Heart right ventricle (tissue), 16 donors: ENCODE data around the gene MST1R. TPM values are rescaled to one million over a fixed set of nuclear protein-coding genes. Genes with fewer than 3 reads are reported as not detected.

Experiments used
- ATAC-seq, 8 donors: fragments of 200-7000 bp; cut with Tn5 transposase; one replicate each; pipeline ENCODE4 v1.9.1; 2020; ENCODE audit warnings: mild to moderate bottlenecking in 8 of 8, moderate library complexity in 8 of 8, moderate number of reproducible peaks in 1 of 8
- DNase-seq, 2 donors: peaks; one replicate each; pipeline ENCODE4 v3.0.0-alpha.2; 2020
- H3K27ac ChIP-seq, 10 donors: fragments of 200-600 bp; sonication (generic) in 2 of 10; one replicate each; pipeline versions ENCODE4 v1.5.0 to v1.8.0; 2020 to 2022; ENCODE audit warnings: mild to moderate bottlenecking in 3 of 10
- H3K27me3 ChIP-seq, 7 donors: fragments of 200-600 bp; one replicate each; pipeline ENCODE4 v1.8.0; 2021 to 2022; ENCODE audit warnings: mild to moderate bottlenecking in 2 of 7
- H3K36me3 ChIP-seq, 9 donors: fragments of 200-600 bp; sonication (generic) in 1 of 9; one replicate each; pipeline versions ENCODE4 v1.5.0 to v1.8.0; 2020 to 2022; ENCODE audit warnings: mild to moderate bottlenecking in 2 of 9
- H3K4me1 ChIP-seq, 9 donors: fragments of 200-600 bp; sonication (generic) in 1 of 9; one replicate each; pipeline versions ENCODE4 v1.5.0 to v1.8.0; 2020 to 2022; ENCODE audit warnings: mild to moderate bottlenecking in 4 of 9
- H3K4me3 ChIP-seq, 10 donors: fragments of 200-600 bp; sonication (generic) in 2 of 10; one replicate each; pipeline versions ENCODE4 v1.5.0 to v1.8.0; 2020 to 2022; ENCODE audit warnings: mild to moderate bottlenecking in 7 of 10, moderate library complexity in 2 of 10
- H3K9me3 ChIP-seq, 11 donors: fragments of 200-600 bp in 10 of 11; sonication (generic) in 2 of 11; one replicate each; pipeline versions ENCODE4 v1.5.0 to v1.8.0; 2013 to 2022; ENCODE audit warnings: mild to moderate bottlenecking in 2 of 11, control low read depth in 1 of 11, moderate library complexity in 1 of 11
- CTCF ChIP-seq, 9 donors: fragments of 200-600 bp; sonication (generic) in 2 of 9; IDR thresholded peaks; one replicate each; pipeline versions ENCODE4 v1.5.0 to v1.8.0; 2021 to 2022; ENCODE audit warnings: antibody characterized with exemption in 9 of 9, mild to moderate bottlenecking in 5 of 9, moderate library complexity in 1 of 9
- WGBS, 2 donors: extraction: QIAGEN DNeasy Blood & Tissue Kit; methylation state at CpG; one replicate each; pipeline ENCODE4 v1.1.7; 2013; ENCODE audit warnings: inconsistent platforms in 1 of 2; 5-methylcytosine and 5-hydroxymethylcytosine counted together
- intact Hi-C, 10 donors: fragments of 100-400 bp; cut with DNase I; formaldehyde crosslinking; loops; one replicate each; pipeline versions ENCODE4 v1.11.1 to v1.14.2; 2022
- polyA plus RNA-seq, 2 donors: library from polyadenylated mRNA; stranded (reverse); fragments of 200-250 nt; gene quantifications; one replicate each; pipeline ENCODE4 v1.2.3, GENCODE V29; 2013
- total RNA-seq, 10 donors: library from RNA; stranded (reverse); fragmentation: NEBNext Ultra II Directional in 3 of 10; extraction: Animal tissue kit (Norgen Biotek cat#: 25700) in 3 of 10; gene quantifications; one replicate each; pipeline versions ENCODE4 v1.2.1 to v1.2.4, GENCODE V29; 2021 to 2023
- donor health status: Arrhythmogenic right ventricular cardiomyopathy.
- donor health status: ischemic (EF 13 %, LVEDD 7.1; RV severe dilation, severe dysfunction).
- donor health status: healthy with polysubstance abuse.
- donor health status: DM: no; HTN: yes; CAD: no.
- donor health status: DM: no; HTN: no; CAD: no.
- donor health status: ischemic (EF 25% LVEDD 6.9; RV normal size, moderate dysfunction).
- donor health status: ischemic (EF 25% LVEDD 5.7; RV mildly dilated, moderate dysfunction).
- donor health status: healthy.
- donor health status: DM: yes; HTN: yes; CAD: no.
- donor health status: Ischemic cardiomyopathy.
- donor health status: ischemic (EF 35%, LVEDD 5.7; RV mildly dilated, moderate dysfunction).
- donor health status: nonischemic (EF 11% LVEDD 7.7; RV severe dilation, severe dysfunction).
- donor health status: DM: yes; HTN: yes; CAD: no.
- donor health status: PGD.
- donor health status: ischemic (EF 29% LVEDD 5.4; RV normal size, mild dysfunction).
- donor health status: nonischemic (EF 23%, LVEDD 6.1; RV moderate dilation, normal function).

The MST1R gene
- total and polyA plus RNA-seq, 12 donors, result 0.53 to 7.1 (median 1.7) TPM

GRCh38 chr3:49869525-49870126, 34.0 kb downstream of the MST1R start, which contains the start of gene CAMKV:
Gene CAMKV (minus strand): TSS chr3:49869906. CDS start chr3:49862388, 7,518 bp downstream.
- Histone ChIP-seq H3K27me3 (peaks cover 10 to 58% (median 41%) of the 10 kb centered on the region in 7 donors), H3K9me3 (no peaks in the 10 kb centered on the region), H3K27ac (no peak within 1 kb of the TSS), H3K36me3 (no peaks in the 10 kb centered on the region), H3K4me3 (peak within 1 kb of the TSS in 8 of 10 donors; percentile 21 to 48 (median 40)), H3K4me1 (peaks cover 3 to 16% (median 12%) of the 10 kb centered on the region in 9 donors)
- DNase-seq, result no peak
- 1% methylated on average over 59 of the region's 59 CpGs for WGBS, 2 donors
- no peak for TF ChIP-seq CTCF (IDR thresholded peaks at IDR 0.05)
- intact Hi-C loops, result no loop called here
- ATAC-seq, result no peak

- intact Hi-C loops, result no loop called here
- H3K4me3 ChIP-seq, result peak overlapping the region in 8 of 10 donors; percentile 21 to 48 (median 40)
- H3K4me1 ChIP-seq, result peaks cover 3 to 16% (median 12%) of the 10 kb centered on the region in 9 donors
- no peak for ATAC-seq
- no peak for TF ChIP-seq CTCF (IDR thresholded peaks at IDR 0.05)
- 3 to 4% methylated on average over 23 of the region's 23 CpGs for WGBS, 2 donors
- H3K36me3 ChIP-seq, result no peaks in the 10 kb centered on the region
- no peak overlapping the region for H3K27ac ChIP-seq
- no peak for DNase-seq
- peaks cover 10 to 60% (median 41%) of the 10 kb centered on the region in 7 donors for H3K27me3 ChIP-seq
- no peaks in the 10 kb centered on the region for H3K9me3 ChIP-seq
These were observed 34.7 kb downstream of the MST1R start for GRCh38 chr3:49868862-49869466.

- TF ChIP-seq CTCF (IDR thresholded peaks at IDR 0.05), result no peak
- ATAC-seq (peak in 1 of 8 donors; percentile 45), DNase-seq (no peak)
- intact Hi-C loops, result no loop called here
- WGBS, 2 donors, result 16% methylated on average over 7 of the region's 7 CpGs
- Histone ChIP-seq H3K27ac (no peak overlapping the region), H3K4me3 (no peak overlapping the region), H3K27me3 (peaks cover 10 to 60% (median 41%) of the 10 kb centered on the region in 7 donors), H3K4me1 (peaks cover 3 to 16% (median 12%) of the 10 kb centered on the region in 9 donors), H3K36me3 (no peaks in the 10 kb centered on the region), H3K9me3 (no peaks in the 10 kb centered on the region)
These were observed 35.8 kb downstream of the MST1R start for GRCh38 chr3:49867871-49868321.

GRCh38 chr3:49867400-49867799, 36.3 kb downstream of the MST1R start:
- H3K9me3 ChIP-seq, result no peaks in the 10 kb centered on the region
- H3K27me3 ChIP-seq, result peaks cover 10 to 60% (median 41%) of the 10 kb centered on the region in 7 donors
- DNase-seq (no peak), ATAC-seq (no peak)
- no peak overlapping the region for H3K4me3 ChIP-seq
- H3K36me3 ChIP-seq, result no peaks in the 10 kb centered on the region
- 89 to 95% methylated on average over 1 of the region's 1 CpG for WGBS, 2 donors
- no peak overlapping the region for H3K27ac ChIP-seq
- H3K4me1 ChIP-seq, result peaks cover 3 to 16% (median 12%) of the 10 kb centered on the region in 9 donors
- intact Hi-C loops, result no loop called here
- TF ChIP-seq CTCF (IDR thresholded peaks at IDR 0.05), result no peak
